Astrocyte of the cerebellum (primary cell): ENCODE data around the gene BLOC1S3.

Experiments
- DNase-seq: peaks from one replicate; pipeline ENCODE4 v3.0.0-alpha.2; 2011; ENCODE audit warnings: low read depth
- H3K4me3 ChIP-seq: 2 replicates; pipeline ENCODE4 v1.5.1; 2011; ENCODE audit warnings: mild to moderate bottlenecking, low read depth, low read length, moderate library complexity
- CTCF ChIP-seq: IDR thresholded peaks from 2 replicates; pipeline ENCODE4 v1.5.1; 2012; ENCODE audit warnings: low read length, low read depth, moderate library complexity, mild to moderate bottlenecking; ENCODE audit errors: missing control alignments
- in situ Hi-C: cut with HindIII; loops from 2 replicates; pipeline ENCODE4 v1.10.0; 2017; ENCODE audit warnings: low sequenced_read_pairs

BLOC1S3 gene

GRCh38 chr19:45146741-45147205, 31.8 kb upstream of the BLOC1S3 start:
- H3K4me3 ChIP-seq, result no peak overlapping the region
- in situ Hi-C loops, result no loop called here
- TF ChIP-seq CTCF, result no peak
- no peak for DNase-seq

- in situ Hi-C loops, result no loop called here
Measured at GRCh38 chr19:45147835-45148676, 30.5 kb upstream of the BLOC1S3 start.

GRCh38 chr19:45149129-45149528, 29.5 kb upstream of the BLOC1S3 start:
- in situ Hi-C loops, result no loop called here
- DNase-seq, result no peak
- no peak for TF ChIP-seq CTCF

More at GRCh38 chr19:45147835-45148676, 30.5 kb upstream of the BLOC1S3 start:
- no peak overlapping the region for H3K4me3 ChIP-seq
- no peak for TF ChIP-seq CTCF
- no peak for DNase-seq

GRCh38 chr19:45150180-45150579, 28.4 kb upstream of the BLOC1S3 start:
- no peak overlapping the region for H3K4me3 ChIP-seq
- TF ChIP-seq CTCF, result no peak
- in situ Hi-C loops, result no loop called here
- DNase-seq, result no peak

More at GRCh38 chr19:45149129-45149528, 29.5 kb upstream of the BLOC1S3 start:
- no peak overlapping the region for H3K4me3 ChIP-seq

- in situ Hi-C loops, result no loop called here
- H3K4me3 ChIP-seq, result no peak overlapping the region
- TF ChIP-seq CTCF, result no peak
- no peak for DNase-seq
Measured at GRCh38 chr19:45150751-45151281, 27.8 kb upstream of the BLOC1S3 start.

GRCh38 chr19:45151320-45151719, 27.3 kb upstream of the BLOC1S3 start:
- in situ Hi-C loops, result no loop called here
- TF ChIP-seq CTCF, result no peak
- H3K4me3 ChIP-seq, result no peak overlapping the region
- DNase-seq, result no peak
